H1 (cell line): Measurements from ENCODE around the gene RIMKLA. TPM values are rescaled to one million over a fixed set of nuclear protein-coding genes. Genes with fewer than 3 reads are reported as not detected.

Source experiments
- CTCF ChIA-PET: fragments of 300-600 bp; sonication (Branson Sonifier 250); formaldehyde crosslinking; loops from one replicate; lab custom pipeline; 2021; ENCODE audit not compliant: partially characterized antibody; lab: Charles Lee
- POLR2A ChIA-PET: fragments of 300-600 bp; sonication (Branson Sonifier 250); formaldehyde crosslinking; loops from one replicate; lab custom pipeline; 2021; ENCODE audit warnings: inconsistent platforms; ENCODE audit not compliant: partially characterized antibody; lab: Charles Lee
- DNase-seq, 2 experiments: peaks; one replicate each; pipeline versions ENCODE4 v3.0.0 to v3.0.0-alpha.2; 2010 to 2022; ENCODE audit warnings: low spot score in 2 of 2, low read depth in 1 of 2, mixed read lengths in 1 of 2
- FAIRE-seq: peaks from 2 replicates; lab custom pipeline; 2011; peaks lifted over from hg19 to GRCh38; lab: Jason Lieb, UNC
- H2AFZ ChIP-seq: 2 replicates; pipeline ENCODE4 v1.8.1; 2012; ENCODE audit warnings: low read length, inconsistent platforms
- H2AK5ac ChIP-seq: 2 replicates; pipeline ENCODE4 v1.6.1; 2013; ENCODE audit warnings: low read depth, low read length
- H2BK120ac ChIP-seq: replicated peaks from 2 replicates; pipeline ENCODE3; 2013; ENCODE audit warnings: low read depth, low read length, inconsistent platforms
- H2BK12ac ChIP-seq: 2 replicates; pipeline ENCODE4 v1.6.1; 2013; ENCODE audit warnings: low read depth, low read length
- H2BK15ac ChIP-seq: 2 replicates; pipeline ENCODE4 v1.6.1; 2013; ENCODE audit warnings: low read length
- H2BK20ac ChIP-seq: 2 replicates; pipeline ENCODE4 v1.6.1; 2013; ENCODE audit warnings: low read length
- H2BK5ac ChIP-seq: 2 replicates; pipeline ENCODE4 v1.6.1; 2013; ENCODE audit warnings: low read depth, low read length
- H3K14ac ChIP-seq: 2 replicates; pipeline ENCODE4 v1.6.1; 2013; ENCODE audit warnings: inconsistent platforms; ENCODE audit not compliant: insufficient read length
- H3K18ac ChIP-seq: 2 replicates; pipeline ENCODE4 v1.6.1; 2013; ENCODE audit warnings: low read length; ENCODE audit errors: extremely low read depth
- H3K23ac ChIP-seq: 2 replicates; pipeline ENCODE4 v1.6.1; 2013; ENCODE audit warnings: inconsistent platforms; ENCODE audit not compliant: insufficient read length
- H3K23me2 ChIP-seq: 2 replicates; pipeline ENCODE4 v1.6.1; 2013; ENCODE audit warnings: low read depth, low read length
- H3K27ac ChIP-seq: 2 replicates; pipeline ENCODE4 v1.6.1; 2011; ENCODE audit warnings: low read depth, low read length, inconsistent platforms
- H3K27me3 ChIP-seq, 4 experiments: replicated peaks in 1 of 4; 1 replicate in 1 of 4; 2 replicates in 3 of 4; pipeline versions ENCODE4 v1.6.1 to v1.8.1; 2011 to 2013; ENCODE audit warnings: low read length in 3 of 4, mild to moderate bottlenecking in 3 of 4, inconsistent platforms in 2 of 4, mixed read lengths in 2 of 4, moderate library complexity in 1 of 4; ENCODE audit not compliant: control insufficient read depth in 3 of 4, insufficient read depth in 3 of 4; ENCODE audit errors: extremely low read depth in 1 of 4
- H3K36me3 ChIP-seq, 4 experiments: 2 replicates each; pipeline versions ENCODE4 v1.6.1 to v1.8.1; 2011 to 2013; ENCODE audit warnings: mild to moderate bottlenecking in 4 of 4, low read length in 3 of 4, moderate library complexity in 2 of 4, control low read depth in 1 of 4, inconsistent platforms in 1 of 4; ENCODE audit not compliant: insufficient read depth in 4 of 4, control insufficient read depth in 2 of 4
- H3K4ac ChIP-seq: replicated peaks from 2 replicates; pipeline ENCODE3; 2013; ENCODE audit warnings: low read length, low read depth, mixed read lengths, inconsistent platforms; ENCODE audit not compliant: insufficient read length
- H3K4me1 ChIP-seq, 4 experiments: replicated peaks in 1 of 4; 1 replicate in 1 of 4; 2 replicates in 3 of 4; pipeline versions ENCODE4 v1.6.1 to v1.8.1; 2011 to 2013; ENCODE audit warnings: low read length in 3 of 4, inconsistent platforms in 2 of 4, mixed read lengths in 1 of 4; ENCODE audit not compliant: insufficient read depth in 4 of 4, control insufficient read depth in 3 of 4
- H3K4me2 ChIP-seq, 2 experiments: 2 replicates each; pipeline versions ENCODE4 v1.6.1 to v1.8.1; 2011 to 2013; ENCODE audit warnings: low read depth in 2 of 2, low read length in 2 of 2, control low read depth in 1 of 2, inconsistent platforms in 1 of 2, mild to moderate bottlenecking in 1 of 2; ENCODE audit not compliant: insufficient read depth in 1 of 2
- H3K4me3 ChIP-seq, 4 experiments: fragments of 200-600, 300-600 bp in 1 of 4; sonication (generic), shearing (Covaris generic), sonication (Bioruptor Twin) in 1 of 4; 2 replicates each; pipeline versions ENCODE4 v1.5.1 to v1.8.1; 2011 to 2016; ENCODE audit warnings: low read length in 4 of 4, low read depth in 3 of 4, control low read depth in 2 of 4, inconsistent platforms in 2 of 4, mild to moderate bottlenecking in 2 of 4, mixed read lengths in 1 of 4, moderate library complexity in 1 of 4; ENCODE audit not compliant: insufficient read depth in 2 of 4; ENCODE audit errors: extremely low read depth in 1 of 4
- H3K56ac ChIP-seq: replicated peaks from 2 replicates; pipeline ENCODE3; 2013; ENCODE audit warnings: low read depth, mild to moderate bottlenecking, mixed read lengths, low read length, inconsistent platforms; ENCODE audit not compliant: insufficient read length
- H3K79me1 ChIP-seq: 2 replicates; pipeline ENCODE4 v1.6.1; 2013; ENCODE audit warnings: low read depth, low read length, control low read depth
- H3K79me2 ChIP-seq, 2 experiments: 2 replicates each; pipeline versions ENCODE4 v1.6.1 to v1.8.1; 2012 to 2013; ENCODE audit warnings: low read length in 2 of 2, mild to moderate bottlenecking in 2 of 2, inconsistent platforms in 1 of 2; ENCODE audit not compliant: insufficient read depth in 2 of 2, control insufficient read depth in 1 of 2
- H3K9ac ChIP-seq, 4 experiments: replicated peaks in 1 of 4; 1 replicate in 1 of 4; 2 replicates in 3 of 4; pipeline versions ENCODE4 v1.6.1 to v1.8.1; 2011 to 2013; ENCODE audit warnings: low read depth in 3 of 4, low read length in 3 of 4, control low read depth in 2 of 4, mild to moderate bottlenecking in 2 of 4, moderate library complexity in 2 of 4, inconsistent platforms in 1 of 4; ENCODE audit errors: extremely low read depth in 1 of 4
- H3K9me3 ChIP-seq, 2 experiments: 2 replicates each; pipeline versions ENCODE4 v1.6.1 to v1.8.1; 2012 to 2013; ENCODE audit warnings: mild to moderate bottlenecking in 2 of 2, moderate library complexity in 2 of 2, control low read depth in 1 of 2, inconsistent platforms in 1 of 2, low read depth in 1 of 2, low read length in 1 of 2, mixed read lengths in 1 of 2; ENCODE audit not compliant: insufficient read depth in 2 of 2
- H4K20me1 ChIP-seq, 2 experiments: replicated peaks in 1 of 2; 2 replicates each; pipeline versions ENCODE3 to v1.8.1; 2011 to 2013; ENCODE audit warnings: inconsistent platforms in 2 of 2, low read length in 2 of 2, mild to moderate bottlenecking in 1 of 2; ENCODE audit not compliant: insufficient read depth in 2 of 2, control insufficient read depth in 1 of 2
- H4K5ac ChIP-seq: 2 replicates; pipeline ENCODE4 v1.6.1; 2013; ENCODE audit warnings: low read length, low read depth, mixed read lengths, inconsistent platforms; ENCODE audit not compliant: insufficient read length
- H4K8ac ChIP-seq: 2 replicates; pipeline ENCODE4 v1.8.0; 2013; ENCODE audit warnings: mild to moderate bottlenecking, moderate library complexity, low read length, inconsistent platforms; ENCODE audit not compliant: insufficient read depth; ENCODE audit errors: extremely low read depth
- H4K91ac ChIP-seq: replicated peaks from 2 replicates; pipeline ENCODE3; 2013; ENCODE audit warnings: low read length, mixed read lengths, inconsistent platforms; ENCODE audit not compliant: insufficient read length
- CEBPB ChIP-seq: IDR thresholded peaks from 2 replicates; pipeline ENCODE4 v1.6.1; 2012; ENCODE audit warnings: low read depth, low read length
- WGBS, 2 experiments: shearing (Covaris generic) in 1 of 2; methylation state at CpG; one replicate each; pipeline versions ENCODE4 v1.1.6 to v1.1.7; 2013 to 2015; ENCODE audit warnings: low lambda C conversion rate in 2 of 2, mixed read lengths in 2 of 2, inconsistent platforms in 1 of 2, low coverage in 1 of 2, missing lambda C conversion rate in 1 of 2; ENCODE audit not compliant: insufficient replicate concordance in 2 of 2, insufficient coverage in 1 of 2, insufficient read length in 1 of 2; ENCODE audit errors: extremely low coverage in 1 of 2, missing lambda C conversion rate in 1 of 2; 5-methylcytosine and 5-hydroxymethylcytosine counted together
- polyA plus RNA-seq, 7 experiments: library from polyadenylated mRNA; depleted of rRNA in 3 of 7; stranded (reverse) in 5 of 7; unstranded in 2 of 7; fragments of >200 nt in 5 of 7; fragments of 200-250 nt in 2 of 7; gene quantifications; 1 replicate in 5 of 7; 2 replicates in 1 of 7; 4 replicates in 1 of 7; pipeline versions ENCODE4 v1.2.1 to v1.2.3, GENCODE V29; 2011 to 2013; ENCODE audit warnings: missing spikeins in 2 of 7, mixed read lengths in 2 of 7
- total RNA-seq: library from RNA; stranded (reverse); fragmentation: NEBNext Ultra II Directional; extraction: Animal tissue kit (Norgen Biotek cat#: 25700); gene quantifications from 2 replicates; pipeline ENCODE4 v1.2.1, GENCODE V29; 2021

Gene RIMKLA
- total and polyA plus RNA-seq, 2 of the 8 experiments (the other 6 are each of a cell fraction or from before 2014, with no cell fraction given) = 3.2 to 5.8 TPM

DNA sequence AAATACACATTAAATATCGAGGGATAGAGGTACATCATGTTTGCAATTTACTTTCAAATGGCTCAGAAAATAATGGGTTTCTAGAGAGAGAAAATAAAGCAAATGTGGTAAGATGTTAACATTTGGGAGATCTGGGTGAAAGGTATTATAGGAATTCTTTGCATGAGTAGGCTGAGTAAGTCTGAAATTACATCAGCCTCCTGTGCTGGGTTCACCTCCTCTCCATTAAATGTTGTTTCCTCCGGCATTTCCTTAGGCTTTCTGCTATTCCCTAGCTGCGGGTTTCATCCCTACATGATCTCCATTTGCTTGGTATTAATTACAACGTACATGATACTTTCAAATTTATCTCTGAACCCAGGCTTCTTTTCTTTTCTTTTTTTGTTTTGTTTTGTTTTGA lies 43.6 kb downstream of the RIMKLA start:
- Histone ChIP-seq H3K79me1 (no peaks in the 10 kb centered on the region), H3K27me3 (no peaks in the 10 kb centered on the region), H3K4ac (no peak overlapping the region), H2BK120ac (no peak overlapping the region), H2BK5ac (no peak overlapping the region), H2AK5ac (no peak overlapping the region), H3K23ac (no peak overlapping the region), H3K9me3 (no peaks in the 10 kb centered on the region), H2BK15ac (no peak overlapping the region), H3K36me3 (no peaks in the 10 kb centered on the region), H3K27ac (no peak overlapping the region), H2BK12ac (no peak overlapping the region), H3K56ac (no peak overlapping the region), H3K4me2 (no peak overlapping the region), H3K79me2 (no peaks in the 10 kb centered on the region), H3K4me1 (peaks cover 0 to 2% (median 0%) of the 10 kb centered on the region in 4 experiments; a peak in 1 of 7 replicates), H4K20me1 (no peaks in the 10 kb centered on the region), H2AFZ (no peak overlapping the region), H3K9ac (no peak overlapping the region), H2BK20ac (no peak overlapping the region), H3K18ac (no peak overlapping the region), H4K5ac (no peak overlapping the region), H3K4me3 (no peak overlapping the region), H4K91ac (no peak overlapping the region), H3K23me2 (no peaks in the 10 kb centered on the region), H3K14ac (no peak overlapping the region), H4K8ac (no peak overlapping the region)
- ChIA-PET POLR2A (no interaction called here), CTCF (interaction anchor here (0.5 kb wide), 1 partner anchor 59 kb away, joined by 3 read pairs; no protein-coding TSS in a partner anchor)
- WGBS, 2 experiments = 87% methylated on average over 4 of the region's 4 CpGs; no CpG with 5 or more reads in 1 of the 2 experiments
- no peak for DNase-seq
- no peak for FAIRE-seq
- TF ChIP-seq CEBPB = no peak
